Fibroblast of skin of right quadriceps (primary cell): ENCODE data around the gene HTATSF1.
A peak's percentile ranks its signal among the peaks of the same experiment; 100 is the strongest.

Experiments
- DNase-seq: peaks from one replicate; pipeline ENCODE4 v3.0.0-alpha.2; 2013

The HTATSF1 gene

GRCh38 chrX:136496764-136497555, 432 bp upstream of the HTATSF1 start:
- peak; percentile 86 for DNase-seq

- DNase-seq = no peak
These were observed 21.7 kb downstream of the HTATSF1 start for GRCh38 chrX:136519069-136519468.

GRCh38 chrX:136523770-136524169, 26.4 kb downstream of the HTATSF1 start:
- no peak for DNase-seq

- peak; percentile 81 for DNase-seq
These were observed 28.6 kb downstream of the HTATSF1 start for GRCh38 chrX:136525738-136526606.

GRCh38 chrX:136528645-136529315, 31.4 kb downstream of the HTATSF1 start:
- DNase-seq = no peak

- DNase-seq = no peak
These were observed 32.4 kb downstream of the HTATSF1 start for GRCh38 chrX:136529795-136530194.

GRCh38 chrX:136531951-136532350, 34.6 kb downstream of the HTATSF1 start, which contains the start of gene VGLL1:
Gene VGLL1, plus strand, starts transcription at chrX:136532215. Its CDS starts 3,806 bp downstream, at chrX:136536021.
- DNase-seq = no peak

- no peak for DNase-seq
These were observed 36.7 kb downstream of the HTATSF1 start for GRCh38 chrX:136534131-136534530.

- DNase-seq = no peak
These were observed 41.4 kb downstream of the HTATSF1 start for GRCh38 chrX:136538811-136539210.

- DNase-seq = no peak
These were observed 42.8 kb downstream of the HTATSF1 start for GRCh38 chrX:136540226-136540625.

- no peak for DNase-seq
These were observed 43.9 kb downstream of the HTATSF1 start for GRCh38 chrX:136541294-136541693.

- no peak for DNase-seq
These were observed 44.9 kb downstream of the HTATSF1 start for GRCh38 chrX:136542281-136542680.

GRCh38 chrX:136546371-136546781, 49.0 kb downstream of the HTATSF1 start:
- no peak for DNase-seq

- no peak for DNase-seq
These were observed 51.8 kb downstream of the HTATSF1 start for GRCh38 chrX:136549226-136549625.

GRCh38 chrX:136551410-136551809, 54.0 kb downstream of the HTATSF1 start:
- DNase-seq = no peak

GRCh38 chrX:136555694-136556093, 58.3 kb downstream of the HTATSF1 start:
- DNase-seq = no peak
